Smooth muscle cell (in vitro differentiated cells): ENCODE data around the gene SLC12A7. TPM values are rescaled to one million over a fixed set of nuclear protein-coding genes. Genes with fewer than 3 reads are reported as not detected.

Experiments used
- DNase-seq: peaks from one replicate; lab custom pipeline; 2025; ENCODE audit not compliant: unreplicated experiment; lab: John Stamatoyannopoulos, UW
- H2AFZ ChIP-seq: fragments of 200-600 bp; sonication (generic); 2 replicates; pipeline ENCODE4 v1.6.0; 2016; ENCODE audit warnings: antibody characterized with exemption, low read depth, mild to moderate bottlenecking
- H3F3A ChIP-seq: fragments of 200-600 bp; sonication (generic); 2 replicates; pipeline ENCODE4 v1.6.0; 2017; ENCODE audit warnings: antibody characterized with exemption, low read depth
- H3K27ac ChIP-seq: fragments of 200-600 bp; sonication (generic); 2 replicates; pipeline ENCODE4 v1.5.1; 2016; ENCODE audit warnings: low read depth, mild to moderate bottlenecking
- H3K27me3 ChIP-seq: fragments of 200-600 bp; sonication (generic); 2 replicates; pipeline ENCODE4 v1.6.1; 2016; ENCODE audit warnings: low read depth, mild to moderate bottlenecking
- H3K36me3 ChIP-seq: fragments of 200-600 bp; sonication (generic); 2 replicates; pipeline ENCODE4 v1.5.1; 2016; ENCODE audit warnings: low read depth
- H3K4me1 ChIP-seq: fragments of 200-600 bp; sonication (generic); 2 replicates; pipeline ENCODE4 v1.5.1; 2016; ENCODE audit warnings: low read depth
- H3K4me2 ChIP-seq: fragments of 200-600 bp; sonication (generic); 2 replicates; pipeline ENCODE4 v1.6.0; 2016; ENCODE audit warnings: mild to moderate bottlenecking
- H3K4me3 ChIP-seq: fragments of 200-600 bp; sonication (generic); 2 replicates; pipeline ENCODE4 v1.5.1; 2016; ENCODE audit warnings: mild to moderate bottlenecking
- H3K79me2 ChIP-seq: fragments of 200-600 bp; sonication (generic); 2 replicates; pipeline ENCODE4 v1.6.0; 2016; ENCODE audit warnings: low read depth, mild to moderate bottlenecking
- H3K9ac ChIP-seq: fragments of 200-600 bp; sonication (generic); 2 replicates; pipeline ENCODE4 v1.6.0; 2016; ENCODE audit warnings: low read depth
- H3K9me3 ChIP-seq: fragments of 200-600 bp; sonication (generic); replicated peaks from 2 replicates; pipeline ENCODE4 v1.5.1; 2016; ENCODE audit warnings: low read depth
- H4K20me1 ChIP-seq: fragments of 200-600 bp; sonication (generic); 2 replicates; pipeline ENCODE4 v1.6.0; 2016; ENCODE audit warnings: low read depth
- CTCF ChIP-seq: fragments of 200-600 bp; sonication (generic); IDR thresholded peaks from 2 replicates; pipeline ENCODE4 v1.5.1; 2017; ENCODE audit warnings: borderline replicate concordance, mild to moderate bottlenecking, antibody characterized with exemption; ENCODE audit not compliant: insufficient read depth, poor library complexity, severe bottlenecking
- WGBS: methylation state at CpG from one replicate; pipeline ENCODE4 v1.1.7; 2016; ENCODE audit warnings: low lambda C conversion rate; 5-methylcytosine and 5-hydroxymethylcytosine counted together
- polyA plus RNA-seq: library from polyadenylated mRNA; unstranded; fragments of >200 nt; fragmentation: Nextera tagmentation; extraction: Ambion mirVana; gene quantifications from 2 replicates; pipeline ENCODE4 v1.2.1, GENCODE V29; 2016
- total RNA-seq: library from RNA; depleted of rRNA; stranded (reverse); fragments of >200 nt; gene quantifications from 2 replicates; pipeline ENCODE4 v1.2.3, GENCODE V29; 2014

SLC12A7 gene
- total and polyA plus RNA-seq, 2 experiments from 2014 or later, result 6.1 to 15.2 TPM

DNA sequence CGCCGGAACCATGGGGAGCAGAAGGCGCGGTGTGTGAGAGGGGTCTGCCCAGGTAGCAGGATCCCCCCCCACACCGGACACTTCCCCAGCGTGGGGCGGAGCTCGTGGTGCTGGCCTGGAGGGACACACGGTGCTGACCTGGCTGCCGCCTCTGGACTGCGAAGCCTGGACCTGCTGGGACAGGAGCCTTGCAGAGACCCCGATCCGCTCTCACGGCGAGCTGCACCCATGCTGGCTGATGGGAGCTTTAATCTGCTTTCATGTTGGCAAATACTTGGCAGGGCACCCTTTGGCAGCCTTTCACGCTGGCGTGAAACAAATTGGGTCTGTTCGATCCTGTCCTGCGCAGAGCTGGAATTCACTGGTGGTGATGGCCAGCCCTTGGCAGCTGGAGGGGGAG is 95.8 kb downstream of the SLC12A7 start:
- no peak for DNase-seq

GRCh38 chr5:1015507-1015906 is 96.4 kb downstream of the SLC12A7 start:
- no peaks in the 10 kb centered on the region for H3K9me3 ChIP-seq
- DNase-seq, result no peak
- no peak overlapping the region for H3K4me3 ChIP-seq
- H3K27ac ChIP-seq, result no peak overlapping the region
- H3F3A ChIP-seq, result no peaks in the 10 kb centered on the region
- H3K27me3 ChIP-seq, result no peaks in the 10 kb centered on the region
- no peaks in the 10 kb centered on the region for H3K4me1 ChIP-seq
- H4K20me1 ChIP-seq, result peaks cover 100% of the 10 kb centered on the region
- H3K9ac ChIP-seq, result no peak overlapping the region
- no peak for TF ChIP-seq CTCF
- no peaks in the 10 kb centered on the region for H3K36me3 ChIP-seq
- no peak overlapping the region for H2AFZ ChIP-seq
- peaks cover 14% of the 10 kb centered on the region for H3K79me2 ChIP-seq
- no peak overlapping the region for H3K4me2 ChIP-seq
- 84% methylated on average over 9 of the region's 10 CpGs for WGBS

More for the DNA sequence above, 95.8 kb downstream of the SLC12A7 start:
- H3K36me3 ChIP-seq, result no peaks in the 10 kb centered on the region
- no peak overlapping the region for H3K9ac ChIP-seq
- H3K27ac ChIP-seq, result no peak overlapping the region
- H3K4me1 ChIP-seq, result no peaks in the 10 kb centered on the region
- peaks cover 9% of the 10 kb centered on the region for H3K79me2 ChIP-seq
- H3K27me3 ChIP-seq, result no peaks in the 10 kb centered on the region
- WGBS, result 94% methylated on average over 19 of the region's 19 CpGs
- no peaks in the 10 kb centered on the region for H3K9me3 ChIP-seq
- H4K20me1 ChIP-seq, result peaks cover 99% of the 10 kb centered on the region
- no peak for TF ChIP-seq CTCF
- H3K4me2 ChIP-seq, result no peak overlapping the region
- no peaks in the 10 kb centered on the region for H3F3A ChIP-seq
- H3K4me3 ChIP-seq, result no peak overlapping the region
- H2AFZ ChIP-seq, result no peak overlapping the region

- no peaks in the 10 kb centered on the region for H3K9me3 ChIP-seq
- H4K20me1 ChIP-seq, result peaks cover 100% of the 10 kb centered on the region
- no peaks in the 10 kb centered on the region for H3F3A ChIP-seq
- DNase-seq, result no peak
- 95% methylated on average over 17 of the region's 17 CpGs for WGBS
- H3K4me1 ChIP-seq, result no peaks in the 10 kb centered on the region
- H3K4me2 ChIP-seq, result no peak overlapping the region
- H3K79me2 ChIP-seq, result peaks cover 21% of the 10 kb centered on the region
- H3K4me3 ChIP-seq, result no peak overlapping the region
- TF ChIP-seq CTCF, result no peak
- H2AFZ ChIP-seq, result no peak overlapping the region
- H3K27ac ChIP-seq, result no peak overlapping the region
- no peaks in the 10 kb centered on the region for H3K36me3 ChIP-seq
- no peaks in the 10 kb centered on the region for H3K27me3 ChIP-seq
- no peak overlapping the region for H3K9ac ChIP-seq
These were observed 97.1 kb downstream of the SLC12A7 start for GRCh38 chr5:1014781-1015221.

- Histone ChIP-seq H3K4me2 (no peak overlapping the region), H3K4me1 (peaks cover 3% of the 10 kb centered on the region), H3K4me3 (no peak overlapping the region), H4K20me1 (peaks cover 99% of the 10 kb centered on the region), H3F3A (no peaks in the 10 kb centered on the region), H3K9ac (no peak overlapping the region), H3K27ac (no peak overlapping the region), H3K36me3 (no peaks in the 10 kb centered on the region), H2AFZ (no peak overlapping the region), H3K79me2 (peaks cover 26% of the 10 kb centered on the region), H3K9me3 (no peaks in the 10 kb centered on the region), H3K27me3 (peaks cover 2% of the 10 kb centered on the region)
- no peak for TF ChIP-seq CTCF
- DNase-seq, result no peak
- WGBS, result 96% methylated on average over 14 of the region's 14 CpGs
These were observed 97.5 kb downstream of the SLC12A7 start for GRCh38 chr5:1014346-1014745.
